ENCODE data around the gene PCDHGC5.

The PCDHGC5 gene

GRCh38 chr5:141488591-141489561 is at the start of gene PCDHGC5:
TSS of gene PCDHGC5 (plus strand) at chr5:141489081. CDS start at chr5:141489241, 160 bp downstream.
- no peak for DNase-seq (ENCODE audit: low read depth)
- no peak within 1 kb of the TSS for H3K4me3 ChIP-seq (ENCODE audit: low read depth, low read length)
- no peak for TF ChIP-seq CTCF (IDR thresholded peaks at IDR 0.05; ENCODE audit: control insufficient read depth, extremely low read depth, insufficient read depth)

GRCh38 chr5:141439411-141440141 is 49.3 kb upstream of the PCDHGC5 start:
- TF ChIP-seq CTCF (IDR thresholded peaks at IDR 0.05; ENCODE audit: control insufficient read depth, extremely low read depth, insufficient read depth), result no peak
- H3K4me3 ChIP-seq (ENCODE audit: low read depth, low read length), result no peak overlapping the region
- no peak for DNase-seq (ENCODE audit: low read depth)

GRCh38 chr5:141440341-141440740 is 48.5 kb upstream of the PCDHGC5 start:
- TF ChIP-seq CTCF (IDR thresholded peaks at IDR 0.05; ENCODE audit: control insufficient read depth, extremely low read depth, insufficient read depth), result no peak
- no peak for DNase-seq (ENCODE audit: low read depth)
- no peak overlapping the region for H3K4me3 ChIP-seq (ENCODE audit: low read depth, low read length)

- TF ChIP-seq CTCF (IDR thresholded peaks at IDR 0.05; ENCODE audit: control insufficient read depth, extremely low read depth, insufficient read depth), result no peak
- H3K4me3 ChIP-seq (ENCODE audit: low read depth, low read length), result no peak overlapping the region
- DNase-seq (ENCODE audit: low read depth), result no peak
Measured at GRCh38 chr5:141441571-141442170, 47.2 kb upstream of the PCDHGC5 start.

- no peak for TF ChIP-seq CTCF (IDR thresholded peaks at IDR 0.05; ENCODE audit: control insufficient read depth, extremely low read depth, insufficient read depth)
- DNase-seq (ENCODE audit: low read depth), result no peak
- no peak overlapping the region for H3K4me3 ChIP-seq (ENCODE audit: low read depth, low read length)
Measured at GRCh38 chr5:141465351-141465750, 23.5 kb upstream of the PCDHGC5 start.

GRCh38 chr5:141475625-141476131 is 13.2 kb upstream of the PCDHGC5 start, which contains the start of gene PCDHGC3:
TSS of gene PCDHGC3 (plus strand) at chr5:141475966. CDS start at chr5:141476117, 151 bp downstream.
- H3K4me3 ChIP-seq (ENCODE audit: low read depth, low read length), result peak within 1 kb of the TSS; percentile 56
- TF ChIP-seq CTCF (IDR thresholded peaks at IDR 0.05; ENCODE audit: control insufficient read depth, extremely low read depth, insufficient read depth), result peak; percentile 24
- peak; percentile 87 for DNase-seq (ENCODE audit: low read depth)
